Sigmoid colon (tissue), 4 donors: ENCODE results near the gene MRPS7.

Source experiments
- POLR2A ChIP-seq, 2 donors: fragments of 450-650 bp; IDR thresholded peaks; one replicate each; pipeline ENCODE4 v1.6.1; 2016; ENCODE audit warnings: antibody characterized with exemption in 2 of 2, mild to moderate bottlenecking in 2 of 2, moderate library complexity in 2 of 2
- POLR2AphosphoS5 ChIP-seq, 4 donors: sonication (generic); formaldehyde crosslinking; IDR thresholded peaks; one replicate each; pipeline ENCODE4 v1.6.1; 2017; ENCODE audit warnings: antibody characterized with exemption in 4 of 4
- TF ChIP-seq, protein P1 (sequence below), 4 experiments: fragments of 450-650 bp in 3 of 4; fragments of 200-600 bp in 1 of 4; IDR thresholded peaks; one replicate each; pipeline ENCODE4 v1.5.1; 2016 to 2019; ENCODE audit warnings: antibody characterized with exemption in 4 of 4, mild to moderate bottlenecking in 3 of 4, moderate library complexity in 2 of 4

DNA sequence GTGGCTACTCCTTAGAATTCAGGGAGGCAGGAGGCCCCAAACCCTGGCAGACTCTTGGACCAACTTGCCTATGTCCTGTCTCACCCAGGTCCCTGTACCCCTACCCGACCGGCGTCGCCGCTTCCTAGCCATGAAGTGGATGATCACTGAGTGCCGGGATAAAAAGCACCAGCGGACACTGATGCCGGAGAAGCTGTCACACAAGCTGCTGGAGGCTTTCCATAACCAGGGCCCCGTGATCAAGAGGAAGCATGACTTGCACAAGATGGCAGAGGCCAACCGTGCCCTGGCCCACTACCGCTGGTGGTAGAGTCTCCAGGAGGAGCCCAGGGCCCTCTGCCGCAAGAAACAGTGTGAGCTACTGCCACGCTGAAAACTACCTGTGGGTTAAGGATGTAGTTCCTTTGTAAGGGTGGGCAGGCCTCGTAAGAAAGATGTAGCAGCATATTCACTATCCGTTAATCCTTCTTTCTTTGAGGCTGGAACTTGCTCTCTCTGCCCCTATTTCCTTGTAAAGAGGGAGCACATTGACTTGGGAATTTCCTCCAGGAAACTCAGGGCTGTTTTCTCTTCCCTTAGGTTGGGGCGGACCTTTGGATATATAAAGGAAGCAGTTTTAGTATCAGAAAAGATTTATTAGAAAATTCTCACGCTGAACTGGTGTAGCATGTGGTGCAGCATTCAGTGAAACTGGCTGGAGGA lies 4.1 kb downstream of the MRPS7 start:
- TF ChIP-seq POLR2AphosphoS5 (IDR thresholded peaks at IDR 0.05) (no peak), POLR2A (IDR thresholded peaks at IDR 0.05) (no peak)
- TF ChIP-seq, protein P1, sequence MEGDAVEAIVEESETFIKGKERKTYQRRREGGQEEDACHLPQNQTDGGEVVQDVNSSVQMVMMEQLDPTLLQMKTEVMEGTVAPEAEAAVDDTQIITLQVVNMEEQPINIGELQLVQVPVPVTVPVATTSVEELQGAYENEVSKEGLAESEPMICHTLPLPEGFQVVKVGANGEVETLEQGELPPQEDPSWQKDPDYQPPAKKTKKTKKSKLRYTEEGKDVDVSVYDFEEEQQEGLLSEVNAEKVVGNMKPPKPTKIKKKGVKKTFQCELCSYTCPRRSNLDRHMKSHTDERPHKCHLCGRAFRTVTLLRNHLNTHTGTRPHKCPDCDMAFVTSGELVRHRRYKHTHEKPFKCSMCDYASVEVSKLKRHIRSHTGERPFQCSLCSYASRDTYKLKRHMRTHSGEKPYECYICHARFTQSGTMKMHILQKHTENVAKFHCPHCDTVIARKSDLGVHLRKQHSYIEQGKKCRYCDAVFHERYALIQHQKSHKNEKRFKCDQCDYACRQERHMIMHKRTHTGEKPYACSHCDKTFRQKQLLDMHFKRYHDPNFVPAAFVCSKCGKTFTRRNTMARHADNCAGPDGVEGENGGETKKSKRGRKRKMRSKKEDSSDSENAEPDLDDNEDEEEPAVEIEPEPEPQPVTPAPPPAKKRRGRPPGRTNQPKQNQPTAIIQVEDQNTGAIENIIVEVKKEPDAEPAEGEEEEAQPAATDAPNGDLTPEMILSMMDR (IDR thresholded peaks at IDR 0.05), result no peak
